SH-SY5Y (cell line): ENCODE results near the gene SEC61A2.

ENCODE experiments used
- GATA2 ChIP-seq: IDR thresholded peaks from 2 replicates; pipeline ENCODE4 v1.6.1; 2011; ENCODE audit warnings: mild to moderate bottlenecking, low read depth, low read length
- GATA3 ChIP-seq: IDR thresholded peaks from 2 replicates; pipeline ENCODE4 v1.6.1; 2011; ENCODE audit warnings: low read depth, mild to moderate bottlenecking, low read length, moderate library complexity

The SEC61A2 gene

GRCh38 chr10:12129222-12130111, at the start of gene SEC61A2:
SEC61A2 (plus strand) TSS chr10:12129677; CDS start chr10:12129788, 111 bp downstream.
- TF ChIP-seq GATA2: no peak
- no peak for TF ChIP-seq GATA3

GRCh38 chr10:12081470-12081869, 48.0 kb upstream of the SEC61A2 start:
- no peak for TF ChIP-seq GATA2
- TF ChIP-seq GATA3: no peak

GRCh38 chr10:12081879-12082557, 47.5 kb upstream of the SEC61A2 start:
- TF ChIP-seq GATA2: no peak
- no peak for TF ChIP-seq GATA3

DNA sequence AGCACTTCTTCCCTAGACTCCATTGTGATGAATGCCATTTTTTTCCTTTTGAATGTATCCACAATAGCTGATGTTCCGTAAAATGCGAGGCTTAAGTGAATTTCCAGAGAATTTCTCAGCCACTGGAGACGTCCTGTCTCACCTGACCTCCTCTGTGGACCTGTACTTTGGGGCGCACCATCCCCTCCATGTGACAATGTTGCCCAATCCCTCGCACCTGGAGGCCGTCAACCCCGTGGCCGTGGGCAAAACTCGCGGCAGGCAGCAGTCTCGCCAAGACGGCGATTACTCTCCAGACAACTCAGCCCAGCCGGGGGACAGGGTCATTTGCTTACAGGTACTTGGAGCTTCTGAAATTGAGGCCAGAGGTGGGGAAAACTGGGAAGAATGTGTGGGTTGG, 40.6 kb upstream of the SEC61A2 start:
- TF ChIP-seq GATA2: no peak

DNA sequence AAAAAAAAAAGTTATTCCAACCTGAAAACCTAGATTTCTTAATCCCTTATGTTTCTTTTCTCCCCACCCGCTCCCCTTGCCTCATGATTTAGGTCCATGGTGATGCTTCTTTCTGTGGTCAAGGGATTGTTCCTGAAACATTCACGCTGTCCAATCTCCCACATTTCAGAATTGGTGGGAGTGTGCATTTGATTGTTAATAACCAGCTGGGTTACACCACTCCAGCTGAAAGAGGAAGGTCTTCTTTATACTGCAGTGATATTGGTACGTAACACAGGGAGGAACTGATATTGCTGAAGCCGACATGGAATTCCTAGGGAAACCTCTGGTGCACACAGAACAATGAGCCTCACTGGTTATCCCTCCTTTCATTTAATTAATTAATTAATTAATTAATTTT, 38.1 kb upstream of the SEC61A2 start:
- TF ChIP-seq GATA2 (no peak), GATA3 (no peak)

- TF ChIP-seq GATA3: no peak
- no peak for TF ChIP-seq GATA2
These were observed 31.7 kb upstream of the SEC61A2 start for GRCh38 chr10:12097791-12098190.

DNA sequence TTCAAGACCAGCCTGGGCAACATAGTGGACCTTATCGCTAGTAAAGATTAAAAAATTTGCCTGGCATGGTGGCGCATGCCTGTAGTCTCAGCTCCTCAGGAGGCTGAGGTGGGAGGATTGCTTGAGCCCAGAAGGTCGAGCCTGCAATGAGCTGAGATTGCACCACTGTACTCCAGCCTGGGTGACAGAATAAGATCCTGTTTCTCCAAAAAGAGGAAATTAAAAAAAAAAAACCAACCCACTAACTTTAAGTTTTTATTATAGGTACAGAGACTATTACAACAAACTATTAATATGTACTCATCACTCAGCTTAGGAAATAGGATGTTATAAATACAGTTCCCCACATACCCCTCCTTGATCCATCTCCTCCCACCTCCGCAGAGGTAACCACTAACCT, 30.5 kb upstream of the SEC61A2 start:
- no peak for TF ChIP-seq GATA2
- TF ChIP-seq GATA3: no peak

GRCh38 chr10:12103802-12104201, 25.7 kb upstream of the SEC61A2 start:
- TF ChIP-seq GATA2: no peak
- TF ChIP-seq GATA3: no peak

DNA sequence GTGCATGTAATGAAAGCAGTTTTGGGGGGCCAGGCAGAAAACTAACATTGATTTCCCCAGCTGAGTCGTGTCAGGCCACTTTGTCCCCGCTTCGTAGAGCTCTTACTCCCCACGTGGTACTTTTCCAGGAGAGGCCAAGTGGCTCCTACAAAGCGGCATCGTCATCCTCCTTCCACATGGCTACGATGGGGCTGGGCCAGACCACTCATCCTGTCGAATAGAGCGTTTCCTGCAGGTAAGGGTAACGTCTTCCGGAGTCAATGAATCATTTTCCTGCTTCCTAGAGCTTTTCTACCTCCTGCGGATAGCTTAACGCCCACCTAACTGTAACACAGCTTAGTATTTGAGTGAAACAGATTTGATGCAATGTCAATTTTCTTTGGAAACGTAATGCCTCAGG, 21.7 kb upstream of the SEC61A2 start:
- TF ChIP-seq GATA2 (no peak), GATA3 (no peak)

- TF ChIP-seq GATA2: no peak
- TF ChIP-seq GATA3: no peak
These were observed 20.2 kb upstream of the SEC61A2 start for GRCh38 chr10:12109286-12109685.

DNA sequence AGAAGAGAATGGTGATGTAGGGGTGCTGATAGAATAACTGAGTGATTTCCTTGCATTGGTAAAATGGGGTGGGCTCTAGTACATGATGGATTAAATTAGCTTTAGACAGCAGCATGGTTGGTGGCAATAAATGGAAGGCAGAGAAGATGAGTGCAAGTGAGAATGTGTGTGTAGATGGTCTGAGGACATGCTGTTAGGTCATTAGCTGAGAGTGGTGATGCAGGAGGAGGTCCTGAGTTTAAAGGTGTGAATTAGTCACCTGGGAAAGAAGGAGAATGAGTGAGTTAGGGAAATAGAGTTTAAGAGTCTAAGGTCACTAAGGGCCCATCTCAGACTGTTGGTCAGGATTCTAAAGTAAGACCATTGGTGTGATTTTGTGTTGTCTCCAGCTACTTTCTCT, 17.9 kb upstream of the SEC61A2 start:
- TF ChIP-seq GATA3 (no peak), GATA2 (no peak)

DNA sequence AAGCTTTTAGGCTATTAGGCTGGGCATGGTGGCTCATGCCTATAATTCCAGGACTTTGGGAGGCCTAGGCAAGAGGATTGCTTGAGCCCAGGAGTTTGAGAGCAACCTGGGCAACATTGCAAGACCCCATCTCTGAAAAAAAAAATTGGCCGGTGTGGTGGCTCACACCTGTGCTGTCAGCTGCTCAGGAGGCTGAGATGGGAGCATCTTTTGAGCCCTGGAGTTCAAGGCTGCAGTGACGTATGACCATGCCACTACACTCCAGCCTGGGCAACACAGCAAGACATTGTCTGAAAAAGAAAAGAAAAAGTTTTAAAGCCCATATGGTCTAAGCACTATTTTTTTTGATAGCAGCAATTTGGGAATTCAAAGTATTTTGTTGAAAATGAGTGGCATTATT, 15.8 kb upstream of the SEC61A2 start:
- no peak for TF ChIP-seq GATA3
- TF ChIP-seq GATA2: no peak

- TF ChIP-seq GATA2 (no peak), GATA3 (no peak)
These were observed 7.8 kb upstream of the SEC61A2 start for GRCh38 chr10:12121673-12122072.

- TF ChIP-seq GATA2 (no peak), GATA3 (no peak)
These were observed 878 bp downstream of the SEC61A2 start for GRCh38 chr10:12130237-12130872.
